Activated T-cell treated with anti-CD3 and anti-CD28 coated beads, Interleukin-2, amount 50 U/mL, for 24 hours (primary cell): ENCODE measurements around the gene SPTLC3.
A peak's percentile ranks its signal among the peaks of the same experiment; 100 is the strongest.

Experiments
- DNase-seq: peaks from one replicate; pipeline ENCODE4 v3.0.0-alpha.2; 2020
- H3K27ac Mint-ChIP-seq: 2 replicates; pipeline ENCODE4 v1.8.0; 2020; ENCODE audit warnings: mild to moderate bottlenecking, mixed read lengths
- H3K27me3 Mint-ChIP-seq: 2 replicates; pipeline ENCODE4 v1.8.0; 2020; ENCODE audit warnings: mixed read lengths
- H3K36me3 Mint-ChIP-seq: 2 replicates; pipeline ENCODE4 v1.8.0; 2020; ENCODE audit warnings: low read depth, mixed read lengths
- H3K4me1 Mint-ChIP-seq: 2 replicates; pipeline ENCODE4 v1.8.0; 2020; ENCODE audit warnings: low read depth, mixed read lengths
- H3K4me3 Mint-ChIP-seq: 2 replicates; pipeline ENCODE4 v1.8.0; 2020; ENCODE audit warnings: mild to moderate bottlenecking, moderate library complexity, mixed read lengths
- H3K9me3 Mint-ChIP-seq: 2 replicates; pipeline ENCODE4 v1.8.0; 2020; ENCODE audit warnings: mixed read lengths

Gene SPTLC3

GRCh38 chr20:13008761-13009681, at the start of gene SPTLC3:
SPTLC3 (plus strand) TSS chr20:13008972; CDS start chr20:13009268, 296 bp downstream.
- DNase-seq, result peak; percentile 29
- no peaks in the 10 kb centered on the region for H3K27me3 Mint-ChIP-seq
- no peaks in the 10 kb centered on the region for H3K36me3 Mint-ChIP-seq
- H3K9me3 Mint-ChIP-seq, result no peaks in the 10 kb centered on the region
- H3K4me1 Mint-ChIP-seq, result peaks cover 41% of the 10 kb centered on the region
- peak within 1 kb of the TSS; percentile 67 for H3K27ac Mint-ChIP-seq
- peak within 1 kb of the TSS; percentile 66 for H3K4me3 Mint-ChIP-seq

GRCh38 chr20:12961725-12962124, 47.0 kb upstream of the SPTLC3 start:
- Mint-ChIP-seq H3K9me3 (no peaks in the 10 kb centered on the region), H3K4me1 (peaks cover 12% of the 10 kb centered on the region), H3K27ac (no peak overlapping the region), H3K36me3 (no peaks in the 10 kb centered on the region), H3K4me3 (no peak overlapping the region), H3K27me3 (no peaks in the 10 kb centered on the region)
- no peak for DNase-seq

GRCh38 chr20:12962895-12963294, 45.9 kb upstream of the SPTLC3 start:
- Mint-ChIP-seq H3K36me3 (no peaks in the 10 kb centered on the region), H3K27ac (no peak overlapping the region), H3K4me3 (no peak overlapping the region), H3K9me3 (no peaks in the 10 kb centered on the region), H3K4me1 (peaks cover 12% of the 10 kb centered on the region), H3K27me3 (no peaks in the 10 kb centered on the region)
- DNase-seq, result no peak

GRCh38 chr20:12963416-12963815, 45.4 kb upstream of the SPTLC3 start:
- Mint-ChIP-seq H3K36me3 (no peaks in the 10 kb centered on the region), H3K27me3 (no peaks in the 10 kb centered on the region), H3K27ac (no peak overlapping the region), H3K9me3 (no peaks in the 10 kb centered on the region), H3K4me3 (no peak overlapping the region), H3K4me1 (peaks cover 16% of the 10 kb centered on the region)
- DNase-seq, result no peak

GRCh38 chr20:12965212-12965869, 43.4 kb upstream of the SPTLC3 start:
- no peaks in the 10 kb centered on the region for H3K9me3 Mint-ChIP-seq
- no peak for DNase-seq
- peaks cover 24% of the 10 kb centered on the region for H3K4me1 Mint-ChIP-seq
- no peak overlapping the region for H3K4me3 Mint-ChIP-seq
- H3K36me3 Mint-ChIP-seq, result no peaks in the 10 kb centered on the region
- H3K27ac Mint-ChIP-seq, result no peak overlapping the region
- H3K27me3 Mint-ChIP-seq, result no peaks in the 10 kb centered on the region

GRCh38 chr20:12965870-12966251, 42.9 kb upstream of the SPTLC3 start:
- H3K36me3 Mint-ChIP-seq, result no peaks in the 10 kb centered on the region
- no peaks in the 10 kb centered on the region for H3K9me3 Mint-ChIP-seq
- H3K4me1 Mint-ChIP-seq, result peaks cover 24% of the 10 kb centered on the region
- no peak overlapping the region for H3K4me3 Mint-ChIP-seq
- no peak for DNase-seq
- H3K27me3 Mint-ChIP-seq, result no peaks in the 10 kb centered on the region
- peak overlapping the region; percentile 42 for H3K27ac Mint-ChIP-seq

- Mint-ChIP-seq H3K27ac (no peak overlapping the region), H3K9me3 (no peaks in the 10 kb centered on the region), H3K36me3 (no peaks in the 10 kb centered on the region), H3K27me3 (no peaks in the 10 kb centered on the region), H3K4me3 (no peak overlapping the region), H3K4me1 (peaks cover 24% of the 10 kb centered on the region)
- DNase-seq, result no peak
Measured at GRCh38 chr20:12966468-12967085, 42.2 kb upstream of the SPTLC3 start.

- H3K27me3 Mint-ChIP-seq, result no peaks in the 10 kb centered on the region
- no peaks in the 10 kb centered on the region for H3K36me3 Mint-ChIP-seq
- H3K9me3 Mint-ChIP-seq, result no peaks in the 10 kb centered on the region
- H3K4me1 Mint-ChIP-seq, result peaks cover 24% of the 10 kb centered on the region
- H3K27ac Mint-ChIP-seq, result no peak overlapping the region
- no peak for DNase-seq
- H3K4me3 Mint-ChIP-seq, result no peak overlapping the region
Measured at GRCh38 chr20:12967932-12968331, 40.8 kb upstream of the SPTLC3 start.

- Mint-ChIP-seq H3K4me3 (no peak overlapping the region), H3K27ac (no peak overlapping the region), H3K4me1 (peaks cover 24% of the 10 kb centered on the region), H3K9me3 (no peaks in the 10 kb centered on the region), H3K36me3 (no peaks in the 10 kb centered on the region), H3K27me3 (no peaks in the 10 kb centered on the region)
- no peak for DNase-seq
Measured at GRCh38 chr20:12968472-12968871, 40.3 kb upstream of the SPTLC3 start.

GRCh38 chr20:12969071-12969669, 39.6 kb upstream of the SPTLC3 start:
- H3K36me3 Mint-ChIP-seq, result no peaks in the 10 kb centered on the region
- H3K4me1 Mint-ChIP-seq, result peaks cover 24% of the 10 kb centered on the region
- no peak overlapping the region for H3K27ac Mint-ChIP-seq
- no peaks in the 10 kb centered on the region for H3K27me3 Mint-ChIP-seq
- no peaks in the 10 kb centered on the region for H3K9me3 Mint-ChIP-seq
- no peak for DNase-seq
- no peak overlapping the region for H3K4me3 Mint-ChIP-seq

GRCh38 chr20:12970372-12970821, 38.4 kb upstream of the SPTLC3 start:
- no peaks in the 10 kb centered on the region for H3K27me3 Mint-ChIP-seq
- H3K4me3 Mint-ChIP-seq, result no peak overlapping the region
- no peak for DNase-seq
- H3K9me3 Mint-ChIP-seq, result no peaks in the 10 kb centered on the region
- H3K27ac Mint-ChIP-seq, result no peak overlapping the region
- H3K4me1 Mint-ChIP-seq, result peaks cover 21% of the 10 kb centered on the region
- H3K36me3 Mint-ChIP-seq, result no peaks in the 10 kb centered on the region

GRCh38 chr20:12975833-12976608, 32.8 kb upstream of the SPTLC3 start:
- Mint-ChIP-seq H3K27me3 (peaks cover 2% of the 10 kb centered on the region), H3K9me3 (no peaks in the 10 kb centered on the region), H3K36me3 (no peaks in the 10 kb centered on the region), H3K27ac (no peak overlapping the region), H3K4me1 (no peaks in the 10 kb centered on the region), H3K4me3 (no peak overlapping the region)
- no peak for DNase-seq

- Mint-ChIP-seq H3K27ac (no peak overlapping the region), H3K4me1 (no peaks in the 10 kb centered on the region), H3K36me3 (no peaks in the 10 kb centered on the region), H3K9me3 (no peaks in the 10 kb centered on the region), H3K4me3 (no peak overlapping the region), H3K27me3 (peaks cover 2% of the 10 kb centered on the region)
- no peak for DNase-seq
Measured at GRCh38 chr20:12976720-12977309, 32.0 kb upstream of the SPTLC3 start.
